Right lobe of liver (tissue), 4 donors: ENCODE results near the gene CLCN1.

ENCODE experiments used
- POLR2A ChIP-seq: fragments of 450-650 bp; IDR thresholded peaks from one replicate; pipeline ENCODE4 v1.6.1; 2017; ENCODE audit warnings: antibody characterized with exemption, mild to moderate bottlenecking
- TF ChIP-seq, protein P1 (sequence below), 4 donors: fragments of 200-600 bp in 3 of 4; fragments of 450-650 bp in 1 of 4; IDR thresholded peaks; one replicate each; pipeline versions ENCODE4 v1.5.1 to v1.8.0; 2016 to 2022; ENCODE audit warnings: antibody characterized with exemption in 4 of 4, mild to moderate bottlenecking in 2 of 4
- donor health status: DM: no; HTN: no; CAD: no.
- donor health status: DM: no; HTN: no; CAD: no.
- donor health status: DM: no; HTN: yes; CAD: no.

- TF ChIP-seq POLR2A = no peak
- TF ChIP-seq, protein P1, sequence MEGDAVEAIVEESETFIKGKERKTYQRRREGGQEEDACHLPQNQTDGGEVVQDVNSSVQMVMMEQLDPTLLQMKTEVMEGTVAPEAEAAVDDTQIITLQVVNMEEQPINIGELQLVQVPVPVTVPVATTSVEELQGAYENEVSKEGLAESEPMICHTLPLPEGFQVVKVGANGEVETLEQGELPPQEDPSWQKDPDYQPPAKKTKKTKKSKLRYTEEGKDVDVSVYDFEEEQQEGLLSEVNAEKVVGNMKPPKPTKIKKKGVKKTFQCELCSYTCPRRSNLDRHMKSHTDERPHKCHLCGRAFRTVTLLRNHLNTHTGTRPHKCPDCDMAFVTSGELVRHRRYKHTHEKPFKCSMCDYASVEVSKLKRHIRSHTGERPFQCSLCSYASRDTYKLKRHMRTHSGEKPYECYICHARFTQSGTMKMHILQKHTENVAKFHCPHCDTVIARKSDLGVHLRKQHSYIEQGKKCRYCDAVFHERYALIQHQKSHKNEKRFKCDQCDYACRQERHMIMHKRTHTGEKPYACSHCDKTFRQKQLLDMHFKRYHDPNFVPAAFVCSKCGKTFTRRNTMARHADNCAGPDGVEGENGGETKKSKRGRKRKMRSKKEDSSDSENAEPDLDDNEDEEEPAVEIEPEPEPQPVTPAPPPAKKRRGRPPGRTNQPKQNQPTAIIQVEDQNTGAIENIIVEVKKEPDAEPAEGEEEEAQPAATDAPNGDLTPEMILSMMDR (IDR thresholded peaks at IDR 0.05) = no peak
Observed at GRCh38 chr7:143360788-143361551, 45.1 kb downstream of the CLCN1 start.
